HG03439 (cell line): Measurements from ENCODE around the gene RMDN2.
"Not testable (repeated sequence)": the region's sequence is repeated elsewhere in the genome, so short reads cannot be mapped to it uniquely, and the experiment has no call there.

ENCODE experiments used
- ATAC-seq: cut with Tn5 transposase; IDR thresholded peaks from one replicate; pipeline ENCODE4 v1.9.1; 2021; ENCODE audit warnings: mild to moderate bottlenecking, moderate library complexity; ENCODE audit not compliant: unreplicated experiment

Gene RMDN2

DNA sequence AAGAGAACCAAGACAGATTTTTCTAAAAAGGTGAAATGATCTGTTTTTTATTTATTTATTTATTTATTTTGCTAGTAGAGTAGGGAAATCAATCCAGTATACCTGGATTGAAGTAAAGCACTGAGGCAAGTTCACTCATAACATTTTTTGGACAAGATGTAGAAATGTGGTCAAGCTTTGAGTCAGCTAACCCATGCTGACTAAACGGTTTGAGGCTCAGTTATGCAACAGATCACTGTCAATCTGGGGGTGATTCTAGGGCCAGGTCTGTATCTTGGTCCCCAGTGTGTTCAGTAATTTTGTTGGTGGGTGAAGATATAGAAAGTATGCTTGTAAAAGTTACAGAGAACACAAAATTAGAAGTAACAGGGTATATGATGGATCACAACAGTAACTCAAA is 60.2 kb downstream of the RMDN2 start:
- no peak for ATAC-seq

GRCh38 chr2:37987098-37987775 is 62.1 kb downstream of the RMDN2 start:
- no peak for ATAC-seq

DNA sequence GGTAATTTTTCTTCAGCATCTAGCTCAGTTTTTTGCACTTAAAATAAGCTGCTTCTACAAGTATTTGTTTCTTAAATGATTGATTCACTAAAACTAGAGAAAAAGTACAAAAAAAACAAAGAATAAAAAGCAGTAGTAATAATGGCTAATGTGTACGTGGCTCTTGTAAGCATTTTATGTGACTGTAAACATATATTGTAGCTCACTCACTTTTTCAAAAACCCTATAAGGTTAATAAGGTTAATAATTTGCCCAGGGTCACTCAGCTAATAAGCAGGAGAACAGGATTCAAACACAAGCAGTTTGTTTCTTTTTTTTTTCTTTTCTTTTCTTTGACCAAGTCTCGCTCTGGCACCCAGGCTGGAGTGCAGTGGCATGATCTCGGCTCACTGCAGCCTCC is 67.5 kb downstream of the RMDN2 start:
- no peak for ATAC-seq

DNA sequence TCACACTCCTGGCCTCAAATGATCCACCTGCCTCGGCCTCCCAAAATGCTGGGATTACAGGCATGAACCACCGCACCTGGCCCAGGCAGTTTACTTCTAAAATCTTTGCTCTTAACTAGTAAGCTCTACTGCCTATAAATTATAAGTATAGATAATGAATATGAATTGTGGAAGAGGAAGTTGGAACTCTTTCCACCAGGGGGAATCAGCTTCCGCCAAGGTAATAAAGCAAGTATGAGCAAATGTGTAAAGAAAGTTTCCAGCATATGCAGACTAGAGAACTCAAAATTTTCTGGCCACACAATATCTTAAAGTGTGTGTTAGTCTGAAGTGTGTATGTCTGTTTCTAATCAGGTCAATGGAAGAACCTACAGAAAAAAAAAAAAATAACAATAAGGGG is 68.1 kb downstream of the RMDN2 start:
- no peak for ATAC-seq

- no peak for ATAC-seq
Measured at GRCh38 chr2:37997629-37998028, 72.5 kb downstream of the RMDN2 start.

DNA sequence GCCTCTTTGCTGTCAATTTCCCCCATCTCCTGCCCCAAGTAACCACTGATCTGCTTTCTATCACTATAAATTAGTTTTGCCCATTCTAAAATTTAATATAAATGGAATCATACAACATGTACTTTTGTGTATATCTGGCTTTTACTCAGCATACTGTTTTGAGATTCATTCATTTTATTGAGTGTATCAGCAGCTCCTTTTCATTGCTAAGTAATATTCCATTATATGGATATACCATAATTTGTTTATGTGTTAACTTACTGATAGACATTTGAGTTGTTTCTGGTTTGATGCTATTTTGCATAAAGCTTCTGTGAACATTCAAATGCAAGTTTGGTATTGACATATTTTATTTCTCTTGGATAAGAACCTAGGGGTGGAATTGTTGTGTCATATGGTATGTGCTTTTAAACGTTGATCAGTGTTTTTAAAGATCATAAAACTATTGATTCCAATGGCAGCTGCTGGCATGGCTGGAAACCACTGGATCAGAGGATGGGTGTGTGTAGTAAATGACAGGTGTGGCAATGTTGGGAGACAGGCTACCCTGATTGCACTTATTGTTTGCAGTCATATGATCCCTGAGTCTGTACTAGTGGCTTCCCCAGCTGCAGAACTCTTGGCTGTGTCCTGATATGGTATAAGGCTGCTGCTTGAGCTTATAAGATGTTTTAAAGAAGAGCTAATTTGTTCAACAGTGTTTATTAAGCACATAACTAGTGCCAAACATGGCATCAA is 75.6 kb downstream of the RMDN2 start:
- no peak for ATAC-seq

GRCh38 chr2:38010187-38010586 is 85.1 kb downstream of the RMDN2 start:
- ATAC-seq = not testable (repeated sequence)

DNA sequence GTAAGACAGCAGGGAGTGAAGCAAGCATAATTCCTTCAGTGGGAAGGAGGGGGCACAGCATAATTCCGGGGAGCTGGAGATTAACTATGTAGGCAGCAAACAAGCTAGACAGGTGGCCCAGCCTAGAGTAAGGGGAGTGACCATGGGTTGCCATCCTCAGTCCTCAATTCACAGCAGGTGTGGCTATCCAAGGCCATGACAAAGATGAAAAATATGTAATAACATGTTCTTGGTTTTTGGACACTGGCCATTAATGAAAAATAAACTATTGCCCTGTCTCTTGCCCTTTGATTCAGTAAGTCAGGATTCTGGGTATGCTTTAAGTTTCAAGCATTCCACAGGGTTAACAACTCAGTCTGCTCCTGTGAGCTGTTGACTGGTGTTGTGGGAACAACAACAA is 85.9 kb downstream of the RMDN2 start:
- ATAC-seq = no peak

GRCh38 chr2:38013158-38013752 is 88.2 kb downstream of the RMDN2 start:
- no peak for ATAC-seq

GRCh38 chr2:38016219-38016618 is 91.1 kb downstream of the RMDN2 start:
- no peak for ATAC-seq

DNA sequence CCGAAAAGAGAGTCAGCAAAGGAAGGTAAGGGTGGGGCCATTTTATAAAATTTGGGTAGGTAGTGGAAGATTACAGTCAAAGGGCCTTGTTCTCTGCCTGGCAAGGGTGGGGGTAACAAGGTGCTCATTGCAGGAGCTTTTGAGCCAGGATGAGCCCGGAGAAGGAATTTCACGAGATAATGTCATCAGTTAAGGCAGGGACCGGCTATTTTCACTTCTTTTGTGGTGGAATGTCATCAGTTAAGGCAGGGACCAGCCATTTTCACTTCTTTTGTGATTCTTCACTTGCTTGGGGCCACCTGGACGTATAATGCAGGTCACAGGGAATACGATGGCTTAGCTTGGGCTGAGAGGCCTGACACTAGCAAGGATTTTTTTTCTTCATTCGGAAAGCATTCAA is 92.7 kb downstream of the RMDN2 start:
- no peak for ATAC-seq

DNA sequence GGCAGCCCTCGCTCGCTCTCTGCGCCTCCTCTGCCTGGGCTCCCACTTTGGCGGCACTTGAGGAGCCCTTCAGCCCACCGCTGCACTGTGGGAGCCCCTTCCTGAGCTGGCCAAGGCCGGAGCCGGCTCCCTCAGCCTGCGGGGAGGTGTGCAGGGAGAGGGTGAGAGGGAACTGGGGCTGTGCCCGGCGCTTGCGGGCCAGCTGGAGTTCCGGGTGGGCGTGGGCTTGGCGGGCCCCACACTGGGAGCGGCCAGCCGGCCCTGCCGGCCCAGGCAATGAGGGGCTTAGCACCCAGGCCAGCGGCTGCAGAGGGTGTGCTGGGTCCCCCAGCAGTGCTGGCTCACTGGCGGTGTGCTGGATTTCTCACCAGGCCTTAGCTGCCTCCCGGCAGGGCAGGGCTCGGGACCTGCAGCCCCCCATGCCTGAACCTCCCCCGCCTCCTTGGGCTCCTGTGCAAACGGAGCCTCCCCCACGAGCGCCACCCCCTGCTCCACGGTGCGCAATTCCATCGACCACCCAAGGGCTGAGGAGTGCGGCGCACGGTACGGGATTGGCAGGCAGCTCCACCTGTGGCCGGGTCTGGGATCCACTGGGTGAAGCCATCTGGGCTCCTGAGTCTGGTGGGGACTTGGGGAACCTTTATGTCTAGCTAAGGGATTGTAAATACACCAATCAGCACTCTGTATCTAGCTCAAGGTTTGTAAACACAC is 95.4 kb downstream of the RMDN2 start:
- not testable (repeated sequence) for ATAC-seq

DNA sequence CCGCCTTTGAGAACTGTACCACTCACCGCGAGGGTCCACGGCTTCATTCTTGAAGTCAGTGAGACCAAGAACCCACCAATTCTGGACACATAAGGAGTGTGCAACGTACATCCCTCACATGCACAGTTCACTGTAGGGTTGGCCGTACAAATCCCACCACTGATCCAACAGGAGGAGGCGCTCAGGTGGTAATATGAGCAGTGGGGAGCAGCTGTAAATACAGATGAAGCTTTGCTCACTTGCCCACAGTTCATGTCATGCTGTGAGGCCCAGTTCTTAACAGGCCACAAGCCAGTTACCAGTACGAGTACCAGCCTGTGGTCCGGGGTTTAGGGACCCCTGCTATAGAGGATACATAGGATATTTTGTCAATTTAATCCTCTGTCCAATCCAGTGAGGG is 96.5 kb downstream of the RMDN2 start:
- no peak for ATAC-seq

DNA sequence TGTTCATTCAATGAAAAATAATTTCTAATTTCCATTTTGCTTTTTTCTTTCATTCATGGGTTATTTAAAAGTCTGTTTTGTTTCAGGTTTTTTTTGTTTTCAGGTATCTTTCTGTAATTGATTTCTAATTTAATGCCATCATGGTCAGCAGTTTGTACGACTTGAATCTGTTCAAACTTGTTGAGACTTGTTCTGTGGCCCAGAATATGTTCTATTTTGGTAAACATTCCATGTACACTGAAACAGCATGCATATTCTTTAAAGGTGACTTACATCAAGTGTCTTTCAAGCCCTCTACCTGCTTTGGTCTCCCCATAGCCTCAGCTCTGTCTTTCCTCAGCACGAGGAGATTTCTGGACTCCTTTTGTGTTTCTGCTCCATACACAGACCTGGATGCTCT is 101.8 kb downstream of the RMDN2 start:
- no peak for ATAC-seq

DNA sequence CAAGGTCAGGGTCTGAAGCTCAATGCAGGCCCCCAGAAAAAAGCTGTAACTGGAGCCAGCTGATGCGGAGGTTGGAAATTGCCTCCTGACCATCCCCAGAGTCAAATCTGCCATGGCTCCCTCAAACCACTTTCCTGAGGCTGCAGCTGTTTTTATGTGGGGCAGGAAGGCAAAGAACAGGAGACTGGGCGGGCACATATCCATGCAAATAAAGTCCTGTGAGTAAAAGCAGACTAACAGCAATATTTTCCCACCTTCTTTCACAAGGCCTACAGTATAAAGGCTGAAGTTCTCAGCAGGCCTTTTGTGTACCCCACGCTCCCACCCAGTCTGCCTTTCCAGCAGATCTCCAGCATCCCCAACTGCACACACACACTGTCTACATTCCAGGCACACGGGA is 103.7 kb downstream of the RMDN2 start:
- no peak for ATAC-seq

DNA sequence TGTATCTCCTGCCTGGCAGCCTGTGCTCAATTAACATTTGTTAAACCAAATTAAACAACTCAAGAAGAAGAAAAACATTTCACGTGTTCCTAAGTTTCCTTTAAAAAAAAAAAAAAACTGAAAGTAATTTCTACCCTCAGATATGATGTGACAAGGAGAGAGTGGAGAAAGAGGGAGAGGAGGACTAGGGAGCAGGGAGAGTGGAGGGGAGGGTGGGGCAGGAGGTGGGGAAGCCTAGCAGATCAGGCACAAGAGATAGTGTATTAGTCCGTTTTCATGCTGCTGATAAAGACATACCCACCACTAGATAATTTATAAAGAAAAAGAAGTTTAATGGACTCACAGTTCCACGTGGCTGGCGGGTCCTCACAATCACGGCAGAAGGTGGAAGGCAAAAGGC is 104.4 kb downstream of the RMDN2 start:
- ATAC-seq = no peak

DNA sequence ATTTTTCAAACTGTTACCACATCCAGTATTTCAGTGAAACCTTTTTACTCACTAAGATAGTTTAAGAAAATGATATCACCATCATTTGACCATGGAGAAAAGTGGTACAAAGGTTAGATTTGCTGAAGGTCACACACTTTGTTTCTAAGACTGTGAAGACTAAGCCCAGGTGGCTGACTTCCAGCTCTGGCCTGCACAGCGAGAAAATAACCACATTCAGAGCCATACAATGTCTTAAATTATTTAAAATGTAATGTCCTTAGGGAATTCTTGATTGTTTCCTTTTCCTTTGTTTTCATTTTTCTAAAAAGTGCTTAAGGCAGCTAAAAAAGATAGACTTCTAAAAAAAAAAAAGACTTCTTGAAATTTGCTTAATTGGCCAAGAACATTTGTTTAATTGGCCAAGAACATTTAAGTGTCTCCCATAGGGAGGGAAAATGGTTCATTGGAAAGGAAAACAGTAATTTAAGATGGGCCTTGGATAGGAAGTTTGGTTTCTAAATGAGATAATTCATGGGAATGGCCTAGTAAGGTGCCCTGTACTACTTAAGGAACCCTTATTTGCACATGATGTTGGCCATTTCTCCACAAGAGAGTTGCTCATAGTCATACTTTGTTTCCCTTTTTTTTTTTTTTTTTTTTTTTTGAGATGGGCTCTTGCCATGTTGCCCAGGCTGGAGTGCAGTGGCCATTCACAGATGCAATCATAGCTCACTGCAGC is 105.7 kb downstream of the RMDN2 start:
- no peak for ATAC-seq

DNA sequence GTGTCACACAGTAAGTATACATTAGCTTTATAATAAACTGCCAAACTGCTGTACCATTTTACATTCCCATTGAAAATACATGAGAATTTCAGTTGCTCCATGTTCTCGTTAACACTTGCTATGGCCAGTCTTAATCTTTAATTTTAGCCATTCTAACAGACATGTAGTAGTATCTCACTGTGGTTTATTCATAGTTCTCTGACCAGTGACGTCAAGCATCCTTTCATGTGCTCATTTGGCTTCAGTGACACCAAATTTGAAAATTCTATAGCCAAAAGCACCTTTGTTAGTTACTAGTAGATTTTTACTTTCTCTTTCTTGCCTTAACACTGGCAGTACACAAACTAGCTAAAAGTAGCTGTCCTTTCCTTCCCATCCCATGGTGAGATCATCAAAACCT is 107.9 kb downstream of the RMDN2 start:
- ATAC-seq = no peak

GRCh38 chr2:38033646-38034045 is 108.6 kb downstream of the RMDN2 start:
- ATAC-seq = no peak

- no peak for ATAC-seq
Measured at GRCh38 chr2:38035968-38036367, 110.9 kb downstream of the RMDN2 start.

DNA sequence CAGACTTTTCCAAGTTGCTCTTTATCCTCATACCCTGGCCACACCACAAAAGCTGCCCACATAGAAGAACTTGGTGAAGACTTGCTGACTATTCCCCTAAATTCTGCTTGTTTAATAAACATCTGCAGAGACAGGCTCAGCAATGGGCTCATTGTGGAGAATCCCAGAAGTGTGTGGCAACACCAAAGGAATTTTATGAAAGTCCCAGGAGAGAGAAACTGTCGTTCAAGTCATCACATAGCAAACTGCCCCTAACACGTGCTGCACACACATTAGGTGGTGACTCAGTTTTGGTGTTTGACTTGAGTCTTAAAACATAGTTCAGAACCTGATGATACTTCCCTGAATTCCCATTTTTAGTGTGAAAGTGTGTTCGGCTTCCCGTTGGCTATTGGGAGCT is 112.2 kb downstream of the RMDN2 start:
- ATAC-seq = peak; percentile 21
